NCI-H1105 treated with DMSO at 0.1 percent for 48 hours (cell line): ENCODE data around the gene ITPR3.
A peak's percentile ranks its signal among the peaks of the same experiment; 100 is the strongest.

Source experiments
- DNase-seq: peaks from one replicate; lab custom pipeline; 2025; lab: John Stamatoyannopoulos, UW

Gene ITPR3

DNA sequence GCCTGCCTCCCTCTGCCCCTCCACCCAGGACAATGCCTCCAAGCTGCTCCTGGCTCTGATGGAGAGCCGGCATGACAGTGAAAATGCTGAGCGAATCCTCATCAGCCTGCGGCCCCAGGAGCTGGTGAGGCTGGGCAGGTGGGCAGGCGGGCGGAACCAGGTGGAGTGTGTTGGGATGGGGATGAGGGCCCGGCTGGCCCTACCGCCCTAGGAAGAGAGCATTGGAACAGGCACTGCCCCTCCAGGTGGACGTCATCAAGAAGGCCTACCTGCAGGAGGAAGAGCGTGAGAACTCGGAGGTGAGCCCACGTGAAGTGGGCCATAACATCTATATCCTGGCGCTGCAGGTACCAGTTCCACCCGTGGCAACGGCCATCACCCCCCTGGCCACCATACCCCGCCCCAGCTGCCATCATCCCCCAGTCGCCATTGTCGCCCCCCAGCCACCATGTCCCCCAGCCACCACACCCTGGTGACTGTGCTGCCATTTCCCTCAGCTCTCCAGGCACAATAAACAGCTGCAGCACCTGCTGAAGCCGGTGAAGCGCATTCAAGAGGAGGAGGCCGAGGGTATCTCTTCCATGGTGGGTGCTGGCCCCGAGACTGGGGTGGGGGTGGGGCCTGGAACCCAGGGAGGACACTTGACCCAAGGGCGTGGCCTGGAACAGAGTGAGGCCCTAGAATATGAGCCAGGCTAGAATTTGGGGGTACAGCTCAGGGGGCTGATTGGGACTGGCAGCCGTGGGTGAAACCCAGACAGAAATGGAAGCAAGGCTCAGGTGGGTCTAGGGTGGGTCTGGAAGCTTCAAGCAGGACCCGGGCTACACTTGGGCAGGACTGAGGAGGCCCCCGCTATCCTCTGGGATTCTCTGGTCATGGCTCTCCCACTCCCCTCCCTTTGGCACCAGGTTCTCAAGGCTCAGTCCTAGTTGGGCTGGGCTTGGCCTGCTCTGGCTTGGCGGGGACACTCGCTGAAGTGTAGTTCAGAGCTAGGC lies 66.2 kb downstream of the ITPR3 start:
- no peak for DNase-seq

DNA sequence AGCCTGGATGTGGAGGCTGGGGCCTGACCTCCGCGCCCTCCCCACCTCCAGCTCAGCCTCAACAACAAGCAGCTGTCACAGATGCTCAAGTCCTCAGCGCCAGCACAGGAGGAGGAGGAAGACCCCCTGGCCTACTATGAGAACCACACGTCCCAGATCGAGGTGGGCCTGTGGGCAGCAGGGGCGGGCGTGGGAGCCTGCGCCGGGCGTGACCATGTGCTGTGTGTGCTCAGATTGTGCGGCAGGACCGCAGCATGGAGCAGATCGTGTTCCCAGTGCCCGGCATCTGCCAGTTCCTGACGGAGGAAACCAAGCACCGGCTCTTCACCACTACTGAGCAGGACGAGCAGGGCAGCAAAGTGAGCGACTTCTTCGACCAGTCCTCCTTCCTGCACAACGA lies 66.9 kb downstream of the ITPR3 start:
- DNase-seq = no peak

DNA sequence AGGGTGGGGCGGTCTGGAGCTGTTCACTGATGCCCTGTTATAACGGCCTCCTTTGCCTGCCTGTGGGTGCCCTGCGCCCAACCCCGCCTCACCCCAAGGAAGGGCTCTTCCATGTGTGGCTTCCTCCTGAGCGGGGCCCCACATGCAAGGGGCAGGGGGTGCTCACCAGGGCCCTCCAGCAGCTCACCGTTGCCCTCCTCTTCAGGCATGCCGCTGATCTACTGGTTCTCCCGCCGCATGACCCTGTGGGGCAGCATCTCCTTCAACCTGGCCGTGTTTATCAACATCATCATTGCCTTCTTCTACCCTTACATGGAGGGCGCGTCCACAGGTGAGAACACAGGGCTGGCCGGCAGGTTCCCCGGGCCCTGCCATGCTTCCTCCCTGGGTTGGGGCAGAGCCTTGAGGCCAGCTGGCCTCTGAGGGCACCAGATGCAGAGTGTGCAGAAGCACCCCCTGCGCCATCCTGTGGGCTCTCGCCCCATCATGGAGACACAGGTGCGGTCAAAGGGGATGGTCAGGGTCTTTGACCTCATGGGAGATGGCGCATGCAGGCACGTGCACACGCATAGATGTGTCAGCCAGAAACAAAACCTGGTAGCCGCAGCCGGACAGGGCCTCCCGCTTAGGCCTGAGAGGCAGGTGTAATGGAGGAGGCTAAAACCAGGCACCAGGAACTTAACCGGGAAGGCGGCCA lies 67.5 kb downstream of the ITPR3 start:
- DNase-seq = no peak

DNA sequence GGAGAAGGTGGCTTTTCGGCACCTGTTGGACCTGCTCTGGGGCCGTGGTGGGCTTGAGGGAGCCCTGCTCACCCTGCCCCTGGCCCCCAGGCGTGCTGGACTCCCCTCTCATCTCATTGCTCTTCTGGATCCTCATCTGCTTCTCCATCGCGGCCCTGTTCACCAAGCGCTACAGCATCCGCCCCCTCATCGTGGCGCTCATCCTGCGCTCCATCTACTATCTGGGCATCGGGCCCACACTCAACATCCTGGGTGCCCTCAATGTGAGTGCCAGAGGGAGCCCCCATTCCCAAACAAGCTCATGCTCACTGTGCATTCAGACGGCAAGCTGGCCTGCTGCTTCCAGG lies 68.0 kb downstream of the ITPR3 start:
- no peak for DNase-seq

DNA sequence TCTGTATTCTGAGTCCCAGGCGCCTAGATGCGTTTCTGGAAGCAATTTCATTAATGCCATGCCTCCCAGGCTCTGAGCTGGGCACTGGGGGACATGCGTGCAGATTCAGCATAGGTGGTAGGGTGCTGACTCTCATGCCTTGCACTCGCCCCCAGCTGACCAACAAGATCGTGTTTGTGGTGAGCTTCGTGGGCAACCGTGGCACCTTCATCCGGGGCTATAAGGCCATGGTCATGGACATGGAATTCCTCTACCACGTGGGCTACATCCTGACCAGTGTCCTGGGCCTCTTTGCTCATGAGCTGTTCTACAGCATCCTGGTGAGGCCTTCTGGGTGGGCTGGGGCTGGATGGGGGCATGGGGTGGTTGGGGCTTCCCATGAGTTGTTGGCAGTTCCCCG lies 68.8 kb downstream of the ITPR3 start:
- DNase-seq = no peak

DNA sequence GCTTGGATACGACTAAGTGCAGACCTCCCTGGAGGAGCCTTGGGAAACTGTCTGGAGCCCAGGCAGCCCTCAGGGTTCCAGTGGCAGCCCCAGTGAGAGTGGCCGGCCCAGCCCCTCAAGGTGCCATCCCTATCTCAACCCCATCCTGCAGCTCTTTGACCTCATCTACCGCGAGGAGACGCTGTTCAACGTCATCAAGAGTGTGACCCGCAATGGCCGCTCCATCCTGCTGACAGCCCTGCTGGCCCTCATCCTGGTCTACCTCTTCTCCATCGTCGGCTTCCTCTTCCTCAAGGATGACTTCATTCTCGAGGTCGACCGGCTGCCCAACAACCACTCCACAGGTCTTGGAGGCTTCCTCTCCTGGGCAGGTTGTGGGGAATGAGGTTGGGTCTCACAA lies 69.6 kb downstream of the ITPR3 start:
- no peak for DNase-seq

DNA sequence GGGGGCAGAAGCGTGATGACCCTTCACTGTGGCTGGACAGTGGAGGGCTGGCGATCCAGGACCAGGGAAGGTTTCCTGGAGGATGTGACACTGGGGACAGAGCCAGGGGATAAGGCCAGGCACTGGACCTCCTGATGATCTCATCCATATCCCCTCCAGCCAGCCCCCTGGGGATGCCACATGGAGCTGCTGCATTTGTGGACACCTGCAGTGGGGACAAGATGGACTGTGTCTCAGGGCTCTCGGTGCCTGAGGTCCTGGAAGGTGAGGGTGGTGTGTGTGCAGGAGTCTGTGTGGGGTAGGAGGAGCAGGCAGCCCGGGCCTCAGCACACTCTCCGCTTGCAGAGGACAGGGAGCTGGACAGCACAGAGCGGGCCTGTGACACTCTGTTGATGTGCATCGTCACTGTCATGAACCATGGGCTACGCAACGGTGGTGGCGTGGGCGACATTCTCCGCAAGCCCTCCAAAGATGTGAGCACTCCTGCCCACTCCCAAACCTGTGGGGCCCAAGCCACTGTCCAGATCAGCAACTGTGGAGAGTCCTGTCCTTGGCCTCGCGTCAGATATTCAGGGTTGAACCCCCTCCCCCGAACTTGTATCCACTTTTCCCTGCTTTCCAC lies 70.4 kb downstream of the ITPR3 start:
- no peak for DNase-seq

DNA sequence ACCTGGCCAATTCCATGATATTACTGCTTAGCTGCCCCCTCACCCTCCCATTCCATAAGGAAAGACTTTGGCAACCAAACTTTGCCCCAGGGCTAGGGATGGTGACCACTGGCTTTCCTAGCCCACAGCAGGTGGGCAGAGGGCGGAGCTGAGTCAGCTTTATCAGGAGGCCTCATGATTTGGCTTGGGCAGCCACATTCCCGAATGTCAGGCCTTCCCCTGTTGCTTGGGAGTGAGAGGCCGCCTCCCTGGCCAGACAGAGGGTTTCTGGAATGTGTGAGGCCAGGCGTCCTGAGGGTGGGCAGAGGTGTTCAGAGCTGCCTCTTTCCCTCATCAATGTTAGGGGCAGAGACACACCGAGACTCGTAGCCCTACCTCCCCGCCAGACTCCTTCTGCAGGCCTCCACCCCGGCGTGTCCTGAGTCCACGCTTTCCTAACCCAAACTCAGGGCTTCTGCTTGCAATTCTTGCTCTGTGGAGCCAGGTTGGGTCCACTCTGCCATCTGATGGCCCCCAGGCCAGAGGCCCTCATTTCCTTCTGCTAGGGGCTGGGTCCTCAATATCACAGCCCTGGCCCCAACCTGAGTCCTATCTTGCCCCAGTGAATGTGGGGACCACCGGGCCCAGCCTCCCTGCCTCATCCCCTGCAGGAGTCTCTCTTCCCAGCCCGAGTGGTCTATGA lies 71.1 kb downstream of the ITPR3 start:
- DNase-seq = no peak

DNA sequence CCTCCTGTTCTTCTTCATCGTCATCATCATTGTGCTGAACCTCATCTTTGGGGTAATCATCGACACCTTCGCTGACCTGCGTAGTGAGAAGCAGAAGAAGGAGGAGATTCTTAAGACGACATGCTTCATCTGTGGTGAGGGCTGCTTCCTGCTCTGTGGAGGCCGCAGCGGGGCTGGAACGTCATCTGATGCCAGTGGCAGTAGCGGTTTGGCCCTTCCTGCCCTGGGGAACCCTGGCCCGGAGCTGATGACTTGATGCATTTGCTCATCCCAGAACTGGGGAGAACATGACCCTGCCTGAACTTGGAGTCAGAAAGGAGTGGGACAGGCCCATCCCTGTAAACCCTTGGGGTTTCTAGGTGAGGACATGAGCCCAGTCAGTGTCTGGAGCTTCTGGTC lies 71.6 kb downstream of the ITPR3 start:
- no peak for DNase-seq

DNA sequence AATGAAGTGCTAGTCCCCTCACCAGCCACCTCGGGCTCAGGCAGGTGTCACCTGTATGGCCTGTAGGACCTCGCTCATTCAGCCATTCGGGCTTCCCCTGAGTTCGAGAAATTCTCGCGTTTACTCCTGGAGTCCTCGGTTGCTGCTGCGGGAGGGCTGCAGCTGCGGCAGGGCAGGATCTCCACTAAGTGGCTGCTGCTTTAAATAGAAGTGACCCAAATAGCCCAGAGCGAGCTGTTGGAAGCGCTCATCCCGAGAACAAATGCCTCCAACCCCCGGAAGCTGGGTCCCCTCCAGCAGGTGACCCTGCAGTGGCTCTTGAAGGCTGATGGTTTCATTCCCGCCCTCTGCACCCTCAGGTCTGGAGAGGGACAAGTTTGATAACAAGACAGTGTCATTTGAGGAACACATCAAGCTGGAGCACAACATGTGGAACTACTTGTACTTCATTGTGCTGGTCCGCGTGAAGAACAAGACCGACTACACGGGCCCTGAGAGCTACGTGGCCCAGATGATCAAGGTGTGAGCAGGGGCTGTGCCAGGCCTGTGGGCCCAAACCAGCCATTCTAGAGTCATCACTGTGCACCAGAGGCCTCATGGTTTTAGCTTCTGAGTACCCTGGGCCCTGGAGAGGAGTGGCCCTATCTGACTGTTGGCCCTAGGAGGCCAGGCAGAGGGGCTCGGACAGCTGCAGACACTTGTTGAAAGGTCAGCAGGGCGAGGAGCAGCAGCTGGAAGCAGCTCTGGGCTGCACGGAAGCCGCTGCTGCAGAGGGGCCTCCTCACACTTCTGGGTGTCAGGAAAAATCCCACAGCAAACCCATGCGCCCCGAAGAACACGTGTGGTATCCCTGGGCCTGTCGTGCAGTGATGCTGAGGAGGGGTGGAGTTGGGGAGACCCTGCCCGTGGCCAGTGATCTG lies 72.3 kb downstream of the ITPR3 start:
- no peak for DNase-seq

DNA sequence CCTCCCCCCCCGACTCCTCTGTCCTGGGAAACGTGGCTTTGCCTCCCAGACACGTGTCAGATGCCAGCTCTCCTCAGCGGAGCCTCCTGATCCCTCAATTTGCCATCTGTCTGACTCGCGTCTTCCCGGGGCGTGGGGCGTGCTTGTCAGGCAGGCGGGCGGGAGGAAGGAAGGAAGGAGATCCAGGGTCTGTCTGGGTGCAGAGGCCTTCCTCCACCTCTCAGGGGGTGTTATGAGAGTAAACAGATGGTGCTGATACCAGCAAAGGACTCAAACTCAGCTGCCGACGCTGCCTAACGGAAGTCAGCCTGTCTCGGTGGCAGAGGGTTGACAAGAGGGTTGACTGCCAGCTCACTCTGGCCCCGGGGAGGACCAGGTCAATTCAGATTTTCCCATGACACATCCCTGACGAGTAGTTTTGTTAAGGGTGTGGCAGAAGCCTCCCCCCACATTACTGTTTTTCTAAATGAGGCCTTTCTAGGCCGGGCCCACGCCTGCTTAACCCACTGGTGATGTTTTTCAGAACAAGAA lies 73.3 kb downstream of the ITPR3 start:
- no peak for DNase-seq

DNA sequence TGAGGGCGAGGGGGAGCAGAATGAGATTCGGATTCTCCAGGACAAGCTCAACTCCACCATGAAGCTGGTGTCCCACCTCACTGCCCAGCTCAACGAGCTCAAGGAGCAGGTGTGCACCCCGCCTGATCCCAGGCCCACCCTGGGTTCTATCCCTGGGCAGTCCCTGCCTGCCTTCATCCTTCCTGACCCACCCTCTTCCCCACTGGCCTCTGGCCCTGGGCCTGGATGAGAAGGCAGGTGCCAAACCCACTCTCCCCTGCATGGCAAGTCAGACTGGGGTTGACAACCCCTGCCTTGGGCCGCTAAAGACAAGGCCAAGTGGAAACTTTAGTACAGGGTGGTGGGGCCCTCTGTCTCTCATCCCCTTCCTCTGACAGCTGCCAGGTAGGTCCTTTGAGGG lies 73.9 kb downstream of the ITPR3 start:
- DNase-seq = no peak

DNA sequence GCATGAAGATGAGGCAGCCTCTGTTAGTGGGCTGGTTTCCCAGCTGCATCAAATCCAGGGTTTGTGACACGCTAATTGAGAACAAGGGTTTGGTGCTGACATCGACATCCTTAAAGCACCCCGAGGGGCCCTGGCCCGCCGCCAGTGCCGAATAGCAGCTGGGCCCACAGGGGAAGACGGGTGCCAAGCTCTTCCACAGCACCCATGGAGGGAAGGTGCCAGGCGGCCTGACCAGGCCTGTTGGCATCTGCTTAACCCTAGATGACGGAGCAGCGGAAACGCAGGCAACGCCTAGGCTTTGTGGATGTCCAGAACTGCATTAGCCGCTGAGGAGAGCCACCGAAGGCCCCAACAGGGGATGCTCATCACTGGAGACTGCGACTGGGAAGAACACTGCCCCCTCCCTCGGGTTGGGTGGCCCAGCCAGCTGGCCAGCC lies 74.3 kb downstream of the ITPR3 start:
- DNase-seq = peak; percentile 93

DNA sequence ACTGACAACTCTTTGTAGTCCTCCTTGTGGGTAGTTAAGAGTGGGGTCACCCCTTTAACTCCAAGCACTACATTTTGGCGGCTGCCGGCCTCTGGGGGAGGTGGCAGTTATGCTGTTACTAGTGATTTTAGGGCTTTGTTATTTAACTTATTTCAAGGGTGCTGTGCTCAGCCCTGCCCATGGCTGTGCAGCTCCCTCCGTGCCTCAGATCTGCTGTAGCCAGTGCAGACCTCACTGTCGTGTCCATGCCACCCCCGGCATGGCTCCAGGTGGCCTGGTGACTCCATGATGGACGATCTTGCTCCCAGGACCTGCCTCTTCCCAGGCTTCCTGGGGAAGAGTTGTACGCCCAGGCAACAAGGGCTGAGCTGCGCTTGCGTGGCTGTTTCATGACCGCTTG lies 75.0 kb downstream of the ITPR3 start:
- no peak for DNase-seq

DNA sequence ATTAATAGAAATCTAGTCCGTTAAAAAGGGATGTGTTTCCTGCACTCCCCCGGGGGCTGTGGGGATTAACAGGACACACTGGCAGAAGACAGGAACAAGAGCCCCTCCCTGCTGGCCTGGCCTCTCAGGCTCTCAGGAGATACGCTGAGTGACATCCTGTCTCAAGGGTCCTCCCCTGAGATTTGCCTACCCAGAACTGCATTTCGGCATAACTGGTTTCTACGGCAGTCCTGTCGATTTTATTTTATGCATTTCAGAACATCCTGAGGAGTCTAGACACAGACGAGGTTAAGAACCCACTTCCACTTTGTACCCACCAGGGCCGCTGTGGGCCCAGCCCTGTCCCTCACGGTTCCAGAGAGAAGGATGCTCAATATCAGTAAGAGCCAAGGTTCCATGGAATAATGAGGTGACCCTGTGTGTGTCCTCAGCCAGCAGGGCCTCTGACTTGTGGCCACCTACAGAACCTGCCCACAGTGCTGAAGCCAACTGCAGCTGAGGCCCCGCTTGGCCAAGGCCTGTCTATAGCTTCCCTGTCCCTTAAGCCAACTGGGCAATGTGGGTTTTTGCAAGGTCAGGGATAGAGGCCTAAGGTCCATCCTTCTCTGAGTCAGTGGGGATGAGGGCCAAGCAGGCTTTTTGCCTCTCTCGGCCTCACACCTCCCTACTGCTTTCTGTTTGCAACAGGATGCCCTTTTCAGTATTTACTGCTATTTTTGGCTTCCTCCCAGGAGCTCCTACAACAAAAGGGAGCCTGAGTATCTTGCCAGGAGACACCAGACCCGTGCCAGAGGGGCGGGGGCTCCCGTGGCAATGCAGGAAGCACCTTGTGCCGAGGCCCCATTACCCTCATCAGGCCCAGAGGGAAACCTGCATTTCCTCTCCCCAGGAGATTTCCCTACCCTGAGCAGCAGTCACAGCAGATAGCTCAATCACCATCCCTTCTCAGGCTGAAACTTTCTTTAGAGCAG lies 75.7 kb downstream of the ITPR3 start:
- DNase-seq = peak; percentile 88

DNA sequence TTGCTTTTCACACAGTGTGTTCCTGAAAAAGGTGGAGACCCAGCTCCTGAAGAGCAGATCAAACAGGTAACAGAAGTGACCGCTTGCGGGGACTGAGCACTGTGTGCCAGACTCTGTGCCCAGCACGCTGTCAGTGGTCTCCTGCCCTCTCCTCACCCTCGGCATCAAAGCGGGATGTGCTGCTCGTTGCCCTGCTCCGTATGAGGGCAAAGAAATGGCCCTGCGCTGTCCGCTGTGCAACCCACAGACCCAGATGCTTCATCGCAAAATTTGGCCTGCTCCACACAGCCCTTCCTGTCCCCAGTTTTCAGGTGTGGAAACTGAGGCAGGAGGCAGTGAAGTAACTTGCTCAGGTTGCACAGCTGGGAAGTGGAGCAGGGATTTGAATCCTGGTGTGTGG lies 76.7 kb downstream of the ITPR3 start:
- no peak for DNase-seq

DNA sequence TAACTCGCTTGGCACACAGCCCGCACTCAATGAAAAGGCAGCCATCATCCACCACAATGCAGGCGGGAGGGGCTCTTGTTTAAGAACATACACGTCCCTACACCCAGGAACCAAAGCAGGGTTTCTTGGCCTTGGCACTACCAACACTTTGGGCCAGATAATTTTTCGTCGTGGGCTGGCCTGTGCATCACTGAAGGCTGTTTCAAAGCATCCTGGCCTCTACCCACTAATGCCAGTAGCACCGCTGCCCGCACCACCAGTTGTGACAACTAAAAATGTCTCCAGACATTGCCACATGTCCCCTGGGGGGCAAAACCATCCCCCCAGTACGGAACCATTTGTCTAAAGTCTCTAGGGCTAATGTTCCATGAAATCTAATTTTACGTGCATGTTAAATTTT lies 77.4 kb downstream of the ITPR3 start:
- DNase-seq = no peak

DNA sequence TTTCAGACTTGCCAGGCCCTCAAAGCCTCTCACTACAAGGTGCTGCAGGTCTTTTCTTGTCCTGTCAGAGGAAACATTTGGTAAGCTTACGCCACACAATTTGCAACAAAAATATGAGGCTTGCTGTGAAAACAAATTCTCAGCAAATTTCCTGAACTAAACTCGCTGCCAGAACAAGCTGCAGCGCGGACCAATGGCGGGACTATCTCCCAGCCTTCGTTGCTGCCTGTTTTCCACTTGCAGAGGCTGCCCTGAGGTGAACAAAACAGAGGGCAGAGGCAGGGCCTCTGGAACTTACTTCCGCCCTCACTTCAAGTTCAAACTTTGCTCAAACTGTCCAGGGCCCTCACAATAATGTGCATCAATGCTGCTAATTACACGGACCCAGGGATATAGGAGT lies 78.0 kb downstream of the ITPR3 start:
- no peak for DNase-seq

DNA sequence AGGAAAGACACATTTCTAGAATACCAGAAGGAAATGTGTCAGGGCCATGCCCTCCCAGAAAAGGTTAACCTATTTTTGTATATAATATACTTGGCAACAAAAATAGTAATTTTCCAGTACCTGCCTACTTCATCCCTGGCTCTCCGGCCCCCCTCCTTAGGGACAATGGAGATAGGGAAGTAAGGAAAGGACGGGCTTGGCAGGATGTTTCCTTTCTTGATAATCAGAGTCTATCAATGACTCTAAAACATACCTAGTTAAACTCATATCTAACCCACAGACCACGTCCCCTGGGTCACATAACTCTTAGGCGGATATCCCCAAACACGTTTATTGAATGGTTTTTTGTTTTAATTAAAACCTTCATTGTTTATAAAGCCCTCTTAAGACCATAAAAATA lies 78.6 kb downstream of the ITPR3 start:
- DNase-seq = no peak
